ENCODE measurements around the gene DNAH2. TPM values are rescaled to one million over a fixed set of nuclear protein-coding genes. Genes with fewer than 3 reads are reported as not detected.
"Not testable (repeated sequence)": the region's sequence is repeated elsewhere in the genome, so short reads cannot be mapped to it uniquely, and the experiment has no call there.

DNAH2 gene
- total RNA-seq, 1 experiment from 2014 or later: 0.13 TPM

GRCh38 chr17:7862692-7863437 is 145.3 kb downstream of the DNAH2 start:
- H3K27me3 ChIP-seq (ENCODE audit: control insufficient read depth, insufficient read depth, low read length): no peaks in the 10 kb centered on the region
- H3K4me3 ChIP-seq (ENCODE audit: low read depth in 2 of 2, low read length in 2 of 2): no peak overlapping the region
- ATAC-seq (no peak), DNase-seq (ENCODE audit: low read depth, low spot score) (no peak)
- in situ Hi-C loops (cut with HindIII; ENCODE audit: low pct_unique_long_range_greater_than_20kb, low sequenced_read_pairs): no loop called here
- H3K9me3 ChIP-seq (ENCODE audit: control insufficient read depth, insufficient read depth, low read depth, low read length): peaks cover 4% of the 10 kb centered on the region; the same call in 1 of the 2 replicates
- no peak for TF ChIP-seq SIN3A (IDR thresholded peaks at IDR 0.05; ENCODE audit: borderline replicate concordance, insufficient read depth, low read depth, low read length)
- TF ChIP-seq, protein P1, sequence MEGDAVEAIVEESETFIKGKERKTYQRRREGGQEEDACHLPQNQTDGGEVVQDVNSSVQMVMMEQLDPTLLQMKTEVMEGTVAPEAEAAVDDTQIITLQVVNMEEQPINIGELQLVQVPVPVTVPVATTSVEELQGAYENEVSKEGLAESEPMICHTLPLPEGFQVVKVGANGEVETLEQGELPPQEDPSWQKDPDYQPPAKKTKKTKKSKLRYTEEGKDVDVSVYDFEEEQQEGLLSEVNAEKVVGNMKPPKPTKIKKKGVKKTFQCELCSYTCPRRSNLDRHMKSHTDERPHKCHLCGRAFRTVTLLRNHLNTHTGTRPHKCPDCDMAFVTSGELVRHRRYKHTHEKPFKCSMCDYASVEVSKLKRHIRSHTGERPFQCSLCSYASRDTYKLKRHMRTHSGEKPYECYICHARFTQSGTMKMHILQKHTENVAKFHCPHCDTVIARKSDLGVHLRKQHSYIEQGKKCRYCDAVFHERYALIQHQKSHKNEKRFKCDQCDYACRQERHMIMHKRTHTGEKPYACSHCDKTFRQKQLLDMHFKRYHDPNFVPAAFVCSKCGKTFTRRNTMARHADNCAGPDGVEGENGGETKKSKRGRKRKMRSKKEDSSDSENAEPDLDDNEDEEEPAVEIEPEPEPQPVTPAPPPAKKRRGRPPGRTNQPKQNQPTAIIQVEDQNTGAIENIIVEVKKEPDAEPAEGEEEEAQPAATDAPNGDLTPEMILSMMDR (IDR thresholded peaks at IDR 0.05): peak; percentile 86
- no peak for TF ChIP-seq POLR2AphosphoS5 (IDR thresholded peaks at IDR 0.05; ENCODE audit: low read depth, low read length)
- TF ChIP-seq TCF7L2 (IDR thresholded peaks at IDR 0.05; ENCODE audit: low read depth, low read length): no peak
- TF ChIP-seq, protein P2, sequence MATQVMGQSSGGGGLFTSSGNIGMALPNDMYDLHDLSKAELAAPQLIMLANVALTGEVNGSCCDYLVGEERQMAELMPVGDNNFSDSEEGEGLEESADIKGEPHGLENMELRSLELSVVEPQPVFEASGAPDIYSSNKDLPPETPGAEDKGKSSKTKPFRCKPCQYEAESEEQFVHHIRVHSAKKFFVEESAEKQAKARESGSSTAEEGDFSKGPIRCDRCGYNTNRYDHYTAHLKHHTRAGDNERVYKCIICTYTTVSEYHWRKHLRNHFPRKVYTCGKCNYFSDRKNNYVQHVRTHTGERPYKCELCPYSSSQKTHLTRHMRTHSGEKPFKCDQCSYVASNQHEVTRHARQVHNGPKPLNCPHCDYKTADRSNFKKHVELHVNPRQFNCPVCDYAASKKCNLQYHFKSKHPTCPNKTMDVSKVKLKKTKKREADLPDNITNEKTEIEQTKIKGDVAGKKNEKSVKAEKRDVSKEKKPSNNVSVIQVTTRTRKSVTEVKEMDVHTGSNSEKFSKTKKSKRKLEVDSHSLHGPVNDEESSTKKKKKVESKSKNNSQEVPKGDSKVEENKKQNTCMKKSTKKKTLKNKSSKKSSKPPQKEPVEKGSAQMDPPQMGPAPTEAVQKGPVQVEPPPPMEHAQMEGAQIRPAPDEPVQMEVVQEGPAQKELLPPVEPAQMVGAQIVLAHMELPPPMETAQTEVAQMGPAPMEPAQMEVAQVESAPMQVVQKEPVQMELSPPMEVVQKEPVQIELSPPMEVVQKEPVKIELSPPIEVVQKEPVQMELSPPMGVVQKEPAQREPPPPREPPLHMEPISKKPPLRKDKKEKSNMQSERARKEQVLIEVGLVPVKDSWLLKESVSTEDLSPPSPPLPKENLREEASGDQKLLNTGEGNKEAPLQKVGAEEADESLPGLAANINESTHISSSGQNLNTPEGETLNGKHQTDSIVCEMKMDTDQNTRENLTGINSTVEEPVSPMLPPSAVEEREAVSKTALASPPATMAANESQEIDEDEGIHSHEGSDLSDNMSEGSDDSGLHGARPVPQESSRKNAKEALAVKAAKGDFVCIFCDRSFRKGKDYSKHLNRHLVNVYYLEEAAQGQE (IDR thresholded peaks at IDR 0.05; ENCODE audit: insufficient read depth in 1 of 2, low read depth in 2 of 2, low read length in 1 of 2): no peak
- POLR2A ChIA-PET: no interaction called here
- H3K4me1 ChIP-seq (ENCODE audit: control insufficient read depth, insufficient read depth, low read length): peaks cover 7% of the 10 kb centered on the region; the same call in 1 of the 2 replicates
- BruUV-seq (replicated peaks): no TSS peak
- intact Hi-C loops (cut with micrococcal nuclease; ENCODE audit: unreplicated experiment): loop anchor here (2.0 kb wide), 1 partner anchor 34 kb away; no protein-coding TSS in a partner anchor
- H3K36me3 ChIP-seq (ENCODE audit: control insufficient read depth, insufficient read depth, low read length): peaks cover 3% of the 10 kb centered on the region
- H3K27ac ChIP-seq (ENCODE audit: low read length): no peak overlapping the region
- CTCF ChIA-PET: interaction anchor here (0.6 to 0.7 kb wide), 3 partner anchors 14 to 119 kb away, joined by 3 to 13 read pairs (median 9); no protein-coding TSS in a partner anchor

DNA sequence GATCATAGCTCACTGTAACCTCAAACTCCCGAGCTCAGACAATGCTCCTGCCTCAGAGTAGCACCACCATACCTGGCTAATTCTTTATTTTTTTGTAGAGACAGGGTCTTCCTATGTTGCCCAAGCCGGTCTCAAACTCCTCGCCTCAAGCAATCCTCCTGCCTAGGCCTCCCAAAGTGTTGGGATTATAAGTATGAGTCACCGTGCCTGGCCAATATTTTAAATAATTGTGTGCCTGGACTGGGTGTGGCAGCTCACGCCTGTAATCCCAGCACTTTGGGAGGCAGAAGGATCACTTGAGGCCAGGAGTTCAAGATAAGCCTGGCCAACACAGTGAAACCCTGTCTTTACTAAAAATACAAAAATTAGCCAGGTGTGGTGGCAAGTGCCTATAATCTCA is 146.8 kb downstream of the DNAH2 start:
- H3K4me1 ChIP-seq (ENCODE audit: control insufficient read depth, insufficient read depth, low read length); H3K4me3 ChIP-seq (ENCODE audit: low read depth in 2 of 2, low read length in 2 of 2); BruUV-seq (replicated peaks); DNase-seq (ENCODE audit: low read depth, low spot score); in situ Hi-C loops (cut with HindIII; ENCODE audit: low pct_unique_long_range_greater_than_20kb, low sequenced_read_pairs); H3K9me3 ChIP-seq (ENCODE audit: control insufficient read depth, insufficient read depth, low read depth, low read length); H3K27ac ChIP-seq (ENCODE audit: low read length); H3K36me3 ChIP-seq (ENCODE audit: control insufficient read depth, insufficient read depth, low read length); intact Hi-C loops (cut with micrococcal nuclease; ENCODE audit: unreplicated experiment); H3K27me3 ChIP-seq (ENCODE audit: control insufficient read depth, insufficient read depth, low read length); ATAC-seq: not testable (repeated sequence)
- ChIA-PET CTCF (interaction anchor here (0.6 to 1.3 kb wide), 2 partner anchors 119 to 177 kb away, joined by 3 to 4 read pairs; no protein-coding TSS in a partner anchor), POLR2A (interaction anchor here (0.6 kb wide), 1 partner anchor 21 kb away, joined by 10 read pairs; no protein-coding TSS in a partner anchor)
